ENCODE data around the gene FOLR3. TPM values are rescaled to one million over a fixed set of nuclear protein-coding genes. Genes with fewer than 3 reads are reported as not detected.

Gene FOLR3
- total RNA-seq, 1 donor from 2014 or later, result 1.7 TPM

DNA sequence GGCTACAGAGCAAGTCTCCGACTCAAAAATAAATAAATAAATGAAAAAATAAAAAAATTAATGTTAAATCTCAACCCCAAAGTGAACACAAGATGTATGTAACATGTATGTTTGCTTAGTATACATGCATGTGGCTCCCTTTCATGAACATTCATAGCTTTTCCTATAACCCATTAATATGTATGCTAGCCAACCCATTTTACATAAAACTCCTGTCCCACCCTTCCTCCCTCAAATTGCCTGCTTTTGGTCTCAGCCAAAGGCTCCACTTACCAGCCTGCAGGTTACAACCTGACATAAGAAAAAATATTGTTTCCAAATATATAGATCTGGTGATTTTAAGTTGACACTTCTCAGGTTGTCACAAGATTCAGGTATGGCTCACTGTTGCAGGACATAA is 52.7 kb downstream of the FOLR3 start:
- no peak for DNase-seq

More for the DNA sequence above, 52.7 kb downstream of the FOLR3 start:
- intact Hi-C loops (cut with micrococcal nuclease), result no loop called here
- TF ChIP-seq, protein P1, sequence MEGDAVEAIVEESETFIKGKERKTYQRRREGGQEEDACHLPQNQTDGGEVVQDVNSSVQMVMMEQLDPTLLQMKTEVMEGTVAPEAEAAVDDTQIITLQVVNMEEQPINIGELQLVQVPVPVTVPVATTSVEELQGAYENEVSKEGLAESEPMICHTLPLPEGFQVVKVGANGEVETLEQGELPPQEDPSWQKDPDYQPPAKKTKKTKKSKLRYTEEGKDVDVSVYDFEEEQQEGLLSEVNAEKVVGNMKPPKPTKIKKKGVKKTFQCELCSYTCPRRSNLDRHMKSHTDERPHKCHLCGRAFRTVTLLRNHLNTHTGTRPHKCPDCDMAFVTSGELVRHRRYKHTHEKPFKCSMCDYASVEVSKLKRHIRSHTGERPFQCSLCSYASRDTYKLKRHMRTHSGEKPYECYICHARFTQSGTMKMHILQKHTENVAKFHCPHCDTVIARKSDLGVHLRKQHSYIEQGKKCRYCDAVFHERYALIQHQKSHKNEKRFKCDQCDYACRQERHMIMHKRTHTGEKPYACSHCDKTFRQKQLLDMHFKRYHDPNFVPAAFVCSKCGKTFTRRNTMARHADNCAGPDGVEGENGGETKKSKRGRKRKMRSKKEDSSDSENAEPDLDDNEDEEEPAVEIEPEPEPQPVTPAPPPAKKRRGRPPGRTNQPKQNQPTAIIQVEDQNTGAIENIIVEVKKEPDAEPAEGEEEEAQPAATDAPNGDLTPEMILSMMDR (IDR thresholded peaks at IDR 0.05; ENCODE audit: borderline replicate concordance), result no peak
- no peaks in the 10 kb centered on the region for H3K4me1 ChIP-seq
- no peak overlapping the region for H3K4me3 ChIP-seq
- no peaks in the 10 kb centered on the region for H3K9me3 ChIP-seq (replicated peaks)
- no peaks in the 10 kb centered on the region for H3K36me3 ChIP-seq
- H3K27me3 ChIP-seq (ENCODE audit: low read depth), result no peaks in the 10 kb centered on the region
- H3K27ac ChIP-seq (replicated peaks), result no peak overlapping the region

Other genes with a start within 250 kb of the FOLR3 start
- gene XNDC1N, start 207.1 kb upstream of the FOLR3 start, total RNA-seq, result 2.5 TPM
- gene RNF121, start 206.7 kb upstream of the FOLR3 start, total RNA-seq, result 23.0 TPM
- gene IL18BP, start 136.8 kb upstream of the FOLR3 start, total RNA-seq, result 4.9 TPM
- 82.5 TPM for gene NUMA1, start 55.2 kb upstream of the FOLR3 start, total RNA-seq
- 3.5 TPM for gene LRRC51, start 54.9 kb upstream of the FOLR3 start, total RNA-seq
- 82.0 TPM for gene LAMTOR1, start 32.4 kb upstream of the FOLR3 start, total RNA-seq
- gene TOMT, start 29.8 kb upstream of the FOLR3 start, total RNA-seq, result not detected
- gene ANAPC15, start 23.0 kb upstream of the FOLR3 start, total RNA-seq, result 43.9 TPM
- 0.49 TPM for gene FOLR1, start 56.4 kb downstream of the FOLR3 start, total RNA-seq
- 20.9 TPM for gene FOLR2, start 81.1 kb downstream of the FOLR3 start, total RNA-seq
- 115 TPM for gene INPPL1, start 89.0 kb downstream of the FOLR3 start, total RNA-seq
- gene PHOX2A, start 108.5 kb downstream of the FOLR3 start, total RNA-seq, result not detected

Measured in left ventricle myocardium inferior (tissue), 1 donor.